ENCODE data around the gene PHACTR4. TPM values are rescaled to one million over a fixed set of nuclear protein-coding genes. Genes with fewer than 3 reads are reported as not detected.

PHACTR4 gene
- total and polyA plus RNA-seq, 2 of the 13 experiments (the other 11 are each of a cell fraction or from before 2014, with no cell fraction given) = 13.9 to 17.1 TPM

DNA sequence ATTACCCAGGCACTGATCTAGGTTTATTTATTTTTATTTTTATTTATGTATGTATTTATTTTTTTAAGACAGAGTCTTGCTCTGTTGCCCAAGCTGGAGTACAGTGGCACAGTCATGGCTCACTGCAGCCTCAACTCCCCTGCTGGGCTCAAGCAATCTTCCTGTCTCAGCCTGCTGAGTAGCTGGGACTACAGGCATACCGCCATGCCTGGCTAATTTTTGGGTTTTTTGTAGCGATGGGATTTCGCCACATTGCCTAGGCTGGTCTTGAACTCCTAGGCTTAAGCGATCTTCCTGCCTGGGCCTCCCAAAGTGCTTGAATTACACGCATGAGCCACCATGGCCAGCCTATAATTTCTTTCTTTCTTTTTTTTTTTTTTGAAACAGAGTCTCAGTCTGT is 9.4 kb downstream of the PHACTR4 start:
- Histone ChIP-seq H3K9ac (ENCODE audit: insufficient read depth, low read depth, low read length) (no peak overlapping the region), H3K4me3 (replicated peaks in 1 of 3; ENCODE audit: insufficient read depth in 1 of 3, low read depth in 2 of 3, low read length in 3 of 3) (no peak overlapping the region), H3K9me3 (ENCODE audit: low read length) (no peaks in the 10 kb centered on the region), H2AFZ (ENCODE audit: low read length) (no peak overlapping the region), H3K4me1 (ENCODE audit: insufficient read depth, low read length) (peaks cover 36% of the 10 kb centered on the region), H3K4me2 (ENCODE audit: low read depth, low read length) (no peak overlapping the region), H3K27me3 (ENCODE audit: control insufficient read depth in 1 of 2, insufficient read depth in 2 of 2, low read length in 2 of 2) (no peaks in the 10 kb centered on the region), H3K79me2 (ENCODE audit: insufficient read depth, low read length) (peaks cover 67% of the 10 kb centered on the region), H3K27ac (ENCODE audit: extremely low read length, insufficient read depth, low read length) (no peak overlapping the region), H4K20me1 (ENCODE audit: insufficient read depth, low read length) (peaks cover 8% of the 10 kb centered on the region; the same call in 1 of the 2 replicates), H3K36me3 (replicated peaks in 1 of 2; ENCODE audit: control insufficient read depth in 1 of 2, insufficient read depth in 2 of 2, low read length in 2 of 2) (no peaks in the 10 kb centered on the region; a peak in 1 of 5 replicates)
- ChIA-PET CTCF (ENCODE audit: low intra/inter-chr PET ratio, low total read pairs) (no interaction called here), POLR2A (no interaction called here)
- ATAC-seq (no peak), DNase-seq (ENCODE audit: low spot score) (no peak), FAIRE-seq (no peak)
- in situ Hi-C loops (cut with HindIII; ENCODE audit: extremely low pct_ligation_motif_present, low pct_unique_long_range_greater_than_20kb) = no loop called here
- BruUV-seq (replicated peaks) = no TSS peak
- TF ChIP-seq, protein P1, sequence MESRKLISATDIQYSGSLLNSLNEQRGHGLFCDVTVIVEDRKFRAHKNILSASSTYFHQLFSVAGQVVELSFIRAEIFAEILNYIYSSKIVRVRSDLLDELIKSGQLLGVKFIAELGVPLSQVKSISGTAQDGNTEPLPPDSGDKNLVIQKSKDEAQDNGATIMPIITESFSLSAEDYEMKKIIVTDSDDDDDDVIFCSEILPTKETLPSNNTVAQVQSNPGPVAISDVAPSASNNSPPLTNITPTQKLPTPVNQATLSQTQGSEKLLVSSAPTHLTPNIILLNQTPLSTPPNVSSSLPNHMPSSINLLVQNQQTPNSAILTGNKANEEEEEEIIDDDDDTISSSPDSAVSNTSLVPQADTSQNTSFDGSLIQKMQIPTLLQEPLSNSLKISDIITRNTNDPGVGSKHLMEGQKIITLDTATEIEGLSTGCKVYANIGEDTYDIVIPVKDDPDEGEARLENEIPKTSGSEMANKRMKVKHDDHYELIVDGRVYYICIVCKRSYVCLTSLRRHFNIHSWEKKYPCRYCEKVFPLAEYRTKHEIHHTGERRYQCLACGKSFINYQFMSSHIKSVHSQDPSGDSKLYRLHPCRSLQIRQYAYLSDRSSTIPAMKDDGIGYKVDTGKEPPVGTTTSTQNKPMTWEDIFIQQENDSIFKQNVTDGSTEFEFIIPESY (CRISPR knock-in tag; IDR thresholded peaks at IDR 0.05) = peak; percentile 67
- TF ChIP-seq DPF2 (CRISPR knock-in tag; IDR thresholded peaks at IDR 0.05; ENCODE audit: borderline replicate concordance, low read depth) = no peak
- no peak for TF ChIP-seq BORCS8-MEF2B (CRISPR knock-in tag; IDR thresholded peaks at IDR 0.05)
- TF ChIP-seq ZNF382 (CRISPR knock-in tag; IDR thresholded peaks at IDR 0.05; ENCODE audit: borderline replicate concordance) = no peak
- no peak for TF ChIP-seq ATRX (CRISPR knock-in tag; IDR thresholded peaks at IDR 0.05; ENCODE audit: borderline replicate concordance)
- TF ChIP-seq, protein P2, sequence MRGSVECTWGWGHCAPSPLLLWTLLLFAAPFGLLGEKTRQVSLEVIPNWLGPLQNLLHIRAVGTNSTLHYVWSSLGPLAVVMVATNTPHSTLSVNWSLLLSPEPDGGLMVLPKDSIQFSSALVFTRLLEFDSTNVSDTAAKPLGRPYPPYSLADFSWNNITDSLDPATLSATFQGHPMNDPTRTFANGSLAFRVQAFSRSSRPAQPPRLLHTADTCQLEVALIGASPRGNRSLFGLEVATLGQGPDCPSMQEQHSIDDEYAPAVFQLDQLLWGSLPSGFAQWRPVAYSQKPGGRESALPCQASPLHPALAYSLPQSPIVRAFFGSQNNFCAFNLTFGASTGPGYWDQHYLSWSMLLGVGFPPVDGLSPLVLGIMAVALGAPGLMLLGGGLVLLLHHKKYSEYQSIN (CRISPR knock-in tag; IDR thresholded peaks at IDR 0.05; ENCODE audit: borderline replicate concordance) = no peak
- intact Hi-C loops (cut with micrococcal nuclease; ENCODE audit: unreplicated experiment) = no loop called here
- 97% methylated on average over 5 of the region's 5 CpGs for WGBS (ENCODE audit: low lambda C conversion rate)
